ENCODE data around the gene TOM1L1.

Gene TOM1L1

DNA sequence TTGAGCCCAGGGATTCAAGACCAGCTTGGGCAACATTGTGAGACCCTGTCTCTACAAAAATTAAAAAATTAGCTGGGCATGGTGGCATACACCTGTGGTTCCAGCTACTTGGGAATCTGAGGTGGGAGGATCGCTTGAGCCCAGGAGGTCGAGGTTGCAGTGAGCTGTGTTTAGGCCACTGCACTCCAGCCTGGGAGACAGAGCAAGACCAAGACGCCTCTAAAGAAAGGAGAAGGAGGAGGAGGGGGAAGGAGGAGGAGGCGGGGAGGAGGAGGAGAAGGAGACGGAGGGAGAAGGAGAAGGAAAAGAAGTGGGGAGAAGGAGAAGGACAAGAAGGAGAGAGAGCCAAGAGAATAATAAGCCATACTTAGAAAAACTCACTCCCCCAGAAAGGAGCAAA is 103.8 kb downstream of the TOM1L1 start:
- DNase-seq = no peak

DNA sequence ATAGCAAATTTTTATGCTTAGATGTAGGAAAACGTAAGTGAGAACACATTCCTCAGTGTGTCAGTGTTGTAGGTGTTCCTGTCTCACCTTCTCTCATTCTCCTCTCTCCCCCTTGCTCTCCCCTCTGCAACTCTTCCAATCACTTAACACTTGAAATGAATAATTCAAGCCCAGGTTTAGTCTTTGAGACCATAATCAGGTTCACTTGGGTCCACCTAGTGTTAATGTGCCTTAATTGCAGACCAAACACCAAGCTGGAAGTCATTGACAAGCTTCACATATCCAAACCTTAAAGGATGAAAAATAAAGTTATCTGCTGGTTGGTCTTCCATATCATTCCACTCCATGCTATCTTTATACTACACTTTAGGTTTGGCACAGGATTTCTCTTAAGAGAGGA is 104.9 kb downstream of the TOM1L1 start:
- peak; percentile 7 for DNase-seq
